Adrenal gland (tissue), 5 donors: ENCODE data around the gene HIRIP3.

Experiments
- POLR2A ChIP-seq, 2 donors: fragments of 450-650 bp; IDR thresholded peaks; one replicate each; pipeline ENCODE4 v1.6.1; 2017; ENCODE audit warnings: antibody characterized with exemption in 2 of 2, mild to moderate bottlenecking in 2 of 2, moderate library complexity in 1 of 2
- TF ChIP-seq, protein P1 (sequence below), 6 experiments: fragments of 450-650 bp in 4 of 6; fragments of 200-600 bp in 2 of 6; sonication (generic) in 1 of 6; IDR thresholded peaks; 1 replicate in 5 of 6; 2 replicates in 1 of 6; pipeline versions ENCODE4 v1.5.1 to v1.8.0; 2016 to 2021; ENCODE audit warnings: antibody characterized with exemption in 6 of 6, mild to moderate bottlenecking in 2 of 6, moderate library complexity in 1 of 6
- donor health status: DM: no; HTN: no; CAD: no.

DNA sequence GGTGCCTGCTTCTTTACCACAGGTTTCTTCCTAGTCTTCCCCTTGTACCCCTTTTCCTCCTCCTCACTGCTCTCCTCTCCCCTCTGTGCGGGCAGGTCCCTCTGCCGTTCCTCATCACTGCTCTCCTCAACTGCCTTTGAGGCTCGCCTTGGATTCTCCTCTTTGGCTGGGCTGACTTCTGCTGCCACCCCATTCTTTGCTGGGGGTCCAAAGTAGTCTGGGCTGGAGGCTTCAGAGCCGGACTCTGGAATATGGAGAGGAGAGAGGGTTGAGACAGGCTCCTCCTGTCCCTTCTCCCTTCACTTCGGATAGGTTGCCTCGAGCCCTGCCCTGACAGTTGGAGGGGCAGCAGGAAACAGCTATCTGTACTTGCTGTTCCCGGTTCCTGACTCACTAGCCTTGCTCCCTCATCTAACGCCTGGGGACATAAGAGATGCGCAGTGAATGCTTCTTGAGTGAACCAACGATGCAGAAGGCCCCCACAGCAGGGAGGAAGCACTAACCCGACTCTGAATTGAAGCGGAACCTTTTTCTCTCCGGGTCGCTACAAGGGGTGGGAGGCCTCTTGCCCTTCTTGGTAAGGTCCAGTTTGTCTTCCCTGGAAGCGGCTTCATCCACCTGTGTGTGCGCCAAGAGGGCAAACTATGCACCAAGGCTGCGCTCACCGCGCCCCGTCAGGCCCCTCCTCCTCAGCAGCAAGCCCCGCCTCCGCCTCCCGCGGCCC, 655 bp downstream of the HIRIP3 start:
- TF ChIP-seq POLR2A (IDR thresholded peaks at IDR 0.05): no peak
- TF ChIP-seq, protein P1, sequence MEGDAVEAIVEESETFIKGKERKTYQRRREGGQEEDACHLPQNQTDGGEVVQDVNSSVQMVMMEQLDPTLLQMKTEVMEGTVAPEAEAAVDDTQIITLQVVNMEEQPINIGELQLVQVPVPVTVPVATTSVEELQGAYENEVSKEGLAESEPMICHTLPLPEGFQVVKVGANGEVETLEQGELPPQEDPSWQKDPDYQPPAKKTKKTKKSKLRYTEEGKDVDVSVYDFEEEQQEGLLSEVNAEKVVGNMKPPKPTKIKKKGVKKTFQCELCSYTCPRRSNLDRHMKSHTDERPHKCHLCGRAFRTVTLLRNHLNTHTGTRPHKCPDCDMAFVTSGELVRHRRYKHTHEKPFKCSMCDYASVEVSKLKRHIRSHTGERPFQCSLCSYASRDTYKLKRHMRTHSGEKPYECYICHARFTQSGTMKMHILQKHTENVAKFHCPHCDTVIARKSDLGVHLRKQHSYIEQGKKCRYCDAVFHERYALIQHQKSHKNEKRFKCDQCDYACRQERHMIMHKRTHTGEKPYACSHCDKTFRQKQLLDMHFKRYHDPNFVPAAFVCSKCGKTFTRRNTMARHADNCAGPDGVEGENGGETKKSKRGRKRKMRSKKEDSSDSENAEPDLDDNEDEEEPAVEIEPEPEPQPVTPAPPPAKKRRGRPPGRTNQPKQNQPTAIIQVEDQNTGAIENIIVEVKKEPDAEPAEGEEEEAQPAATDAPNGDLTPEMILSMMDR (IDR thresholded peaks at IDR 0.05): no peak
